Fibroblast of pulmonary artery (primary cell): ENCODE results near the gene RUBCNL.

ENCODE experiments used
- DNase-seq: peaks from one replicate; pipeline ENCODE4 v3.0.0-alpha.2; 2010; ENCODE audit warnings: low read depth
- H3K4me3 ChIP-seq: replicated peaks from 2 replicates; pipeline ENCODE4 v1.5.1; 2011; ENCODE audit warnings: low read depth, mild to moderate bottlenecking, control low read depth, low read length, moderate library complexity
- CTCF ChIP-seq: IDR thresholded peaks from 2 replicates; pipeline ENCODE4 v1.5.1; 2011; ENCODE audit warnings: mild to moderate bottlenecking, control low read depth, low read length, inconsistent platforms; ENCODE audit errors: missing control alignments

RUBCNL gene

DNA sequence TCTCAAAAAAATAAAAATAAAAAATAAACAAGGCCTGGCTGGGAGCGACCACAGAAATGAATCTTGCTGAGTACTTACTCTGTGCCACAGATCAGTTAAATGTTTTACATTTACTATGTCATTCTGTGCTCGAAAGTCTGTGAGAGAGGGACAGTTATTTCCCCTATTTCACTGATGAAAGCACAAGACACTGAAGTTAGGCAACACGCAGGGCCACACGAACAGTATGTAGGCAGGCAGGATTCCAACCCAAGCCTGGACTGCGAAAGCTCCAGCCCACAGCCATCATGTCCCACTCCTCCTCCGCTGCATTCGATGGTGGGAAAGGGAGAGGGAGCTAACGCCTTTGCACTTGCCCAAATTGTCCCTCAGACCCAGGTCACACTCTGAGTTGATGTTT is 34.2 kb downstream of the RUBCNL start:
- DNase-seq, result no peak
- TF ChIP-seq CTCF, result no peak
- H3K4me3 ChIP-seq, result no peak overlapping the region

DNA sequence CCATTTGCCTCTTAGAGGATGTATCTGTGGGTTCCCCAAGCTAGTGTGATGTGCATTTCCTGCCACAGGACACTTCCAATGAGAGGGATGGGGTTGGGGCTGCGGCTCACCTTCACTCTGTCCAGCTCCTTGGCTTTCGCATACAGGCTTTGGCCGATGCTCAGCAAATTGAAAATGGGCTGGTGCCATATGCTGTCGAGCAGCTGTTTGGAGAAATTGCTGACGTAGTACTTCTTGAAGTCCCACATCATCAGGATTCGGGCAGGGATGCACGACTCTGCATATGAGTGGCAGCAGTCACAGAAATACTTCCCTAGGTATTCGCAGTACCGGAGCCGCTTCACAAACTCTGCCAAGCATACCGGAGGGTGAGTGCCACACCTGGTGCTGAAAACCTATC is 37.0 kb downstream of the RUBCNL start:
- DNase-seq, result no peak
- no peak overlapping the region for H3K4me3 ChIP-seq
- no peak for TF ChIP-seq CTCF

- no peak overlapping the region for H3K4me3 ChIP-seq
- no peak for DNase-seq
- no peak for TF ChIP-seq CTCF
Observed at GRCh38 chr13:46348961-46349360, 38.1 kb downstream of the RUBCNL start.

- TF ChIP-seq CTCF, result no peak
- no peak for DNase-seq
- no peak overlapping the region for H3K4me3 ChIP-seq
Observed at GRCh38 chr13:46347277-46347676, 39.8 kb downstream of the RUBCNL start.

DNA sequence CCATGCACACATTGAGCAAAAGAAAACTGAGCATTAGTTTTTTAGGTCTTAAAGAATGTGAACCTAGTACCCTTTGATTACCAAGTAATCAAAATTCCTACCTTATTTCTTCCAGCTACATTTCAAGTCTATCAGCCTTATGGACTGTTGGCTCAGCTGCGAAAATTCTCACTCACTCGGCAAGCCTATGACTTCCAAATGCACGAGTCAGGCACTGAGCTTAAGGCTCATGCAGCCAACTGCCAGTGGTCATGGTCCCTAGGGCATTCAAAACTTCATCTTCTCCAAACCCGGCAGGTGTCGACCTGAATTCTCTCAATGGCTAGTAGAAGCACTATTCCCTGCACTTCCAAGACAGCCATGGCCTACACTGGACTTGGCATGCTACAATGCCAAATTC is 41.2 kb downstream of the RUBCNL start:
- no peak for TF ChIP-seq CTCF
- no peak overlapping the region for H3K4me3 ChIP-seq
- no peak for DNase-seq

GRCh38 chr13:46345398-46345797 is 41.7 kb downstream of the RUBCNL start:
- no peak for TF ChIP-seq CTCF
- H3K4me3 ChIP-seq, result no peak overlapping the region
- no peak for DNase-seq

DNA sequence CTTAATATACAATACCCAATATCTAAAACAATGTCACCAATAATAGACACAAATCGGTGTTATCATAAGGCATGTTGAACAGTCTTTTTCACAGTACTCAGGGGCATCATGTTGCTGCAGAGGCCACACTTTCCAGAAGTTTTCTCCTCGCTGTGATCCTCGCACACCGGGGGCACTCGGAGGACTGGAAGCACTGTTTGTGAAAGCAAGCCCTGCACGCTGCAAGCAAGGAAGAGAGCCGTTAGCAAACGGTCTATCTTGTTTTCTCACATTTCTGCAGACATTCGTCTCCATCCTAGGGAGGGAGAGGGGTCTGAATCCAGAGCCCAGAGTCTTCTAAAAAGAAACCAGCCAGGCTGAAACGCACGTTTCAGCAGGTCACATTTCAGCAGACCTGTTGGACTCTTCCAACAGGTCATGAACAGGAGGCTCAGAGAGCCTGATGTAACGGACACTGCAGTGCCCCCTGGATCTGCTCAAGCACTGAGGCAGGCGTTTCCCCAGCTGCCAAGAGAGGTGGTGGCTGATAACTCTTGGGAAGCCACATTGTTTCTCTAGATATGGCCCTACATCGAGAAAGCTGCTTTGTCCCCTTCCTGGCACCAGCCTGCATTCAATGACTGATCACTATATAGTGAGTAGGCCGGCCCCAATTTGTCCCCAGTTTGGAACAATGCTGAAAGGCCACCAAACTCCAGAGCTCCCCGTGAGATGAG is 43.6 kb downstream of the RUBCNL start:
- no peak overlapping the region for H3K4me3 ChIP-seq
- TF ChIP-seq CTCF, result no peak
- no peak for DNase-seq
